Left cardiac atrium (tissue), 4 donors: ENCODE measurements around the gene C1QTNF7. TPM values are rescaled to one million over a fixed set of nuclear protein-coding genes. Genes with fewer than 3 reads are reported as not detected.

Experiments
- ATAC-seq, 2 donors: fragments of 200-7000 bp; cut with Tn5 transposase; one replicate each; pipeline ENCODE4 v1.9.1; 2020; ENCODE audit warnings: mild to moderate bottlenecking in 2 of 2, moderate library complexity in 2 of 2
- DNase-seq: peaks from one replicate; pipeline ENCODE4 v3.0.0-alpha.2; 2020
- intact Hi-C, 2 donors: fragments of 100-400 bp; cut with DNase I; formaldehyde crosslinking; loops; one replicate each; pipeline versions ENCODE4 v1.14.1 to v1.15.1; 2022 to 2023
- total RNA-seq, 2 donors: library from RNA; stranded (reverse); fragmentation: NEBNext Ultra II Directional; extraction: Animal tissue kit (Norgen Biotek cat#: 25700); gene quantifications; one replicate each; pipeline ENCODE4 v1.2.1, GENCODE V29; 2021
- donor health status: DM: no; HTN: yes; CAD: no.
- donor health status: DM: no; HTN: yes; CAD: no; lungs with severe emphysema.
- donor health status: DM: yes; HTN: yes; CAD: no.
- donor health status: Dilated cardiomyopathy.

C1QTNF7 gene
- total RNA-seq, 2 donors from 2014 or later: 1.9 to 7.4 TPM

DNA sequence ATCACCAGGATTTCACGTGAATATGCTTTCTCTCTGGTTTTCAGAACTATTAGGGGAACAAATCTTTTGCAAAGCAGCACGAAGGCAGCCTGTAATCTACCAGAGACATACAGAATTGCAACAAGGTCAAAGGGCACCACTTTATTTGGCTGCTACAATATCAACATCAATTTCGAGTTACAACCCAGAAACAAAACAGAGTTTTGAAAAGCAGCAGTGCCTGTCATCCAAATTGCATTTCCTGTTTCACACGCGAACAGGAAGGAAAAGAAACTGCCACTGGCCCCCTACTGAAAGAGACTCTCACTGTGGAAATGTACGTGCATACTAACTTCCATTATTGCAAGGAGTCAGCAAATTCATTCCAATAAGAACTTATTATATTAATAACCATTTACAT lies 17.1 kb upstream of the C1QTNF7 start:
- intact Hi-C loops: no loop called here
- DNase-seq (no peak), ATAC-seq (no peak)

DNA sequence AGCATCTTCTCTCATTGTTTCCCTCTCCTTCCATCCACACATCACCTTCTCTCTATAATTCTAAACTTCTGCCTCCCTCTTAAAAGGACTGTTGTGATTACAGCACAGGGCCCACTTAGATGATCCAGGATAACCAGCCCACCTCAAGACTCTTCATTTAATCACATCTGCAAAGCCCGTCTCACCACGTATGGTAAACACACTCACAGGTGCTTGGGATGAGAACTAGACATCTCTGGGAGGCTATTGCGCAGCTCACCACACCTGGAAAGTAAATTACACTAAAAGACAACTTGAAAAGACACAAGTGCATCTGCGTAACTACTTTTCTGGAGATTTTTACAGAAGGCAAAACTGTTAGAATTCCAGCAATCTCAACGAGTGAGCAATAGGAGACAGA lies 15.4 kb upstream of the C1QTNF7 start:
- DNase-seq (no peak), ATAC-seq (no peak)
- intact Hi-C loops: no loop called here

DNA sequence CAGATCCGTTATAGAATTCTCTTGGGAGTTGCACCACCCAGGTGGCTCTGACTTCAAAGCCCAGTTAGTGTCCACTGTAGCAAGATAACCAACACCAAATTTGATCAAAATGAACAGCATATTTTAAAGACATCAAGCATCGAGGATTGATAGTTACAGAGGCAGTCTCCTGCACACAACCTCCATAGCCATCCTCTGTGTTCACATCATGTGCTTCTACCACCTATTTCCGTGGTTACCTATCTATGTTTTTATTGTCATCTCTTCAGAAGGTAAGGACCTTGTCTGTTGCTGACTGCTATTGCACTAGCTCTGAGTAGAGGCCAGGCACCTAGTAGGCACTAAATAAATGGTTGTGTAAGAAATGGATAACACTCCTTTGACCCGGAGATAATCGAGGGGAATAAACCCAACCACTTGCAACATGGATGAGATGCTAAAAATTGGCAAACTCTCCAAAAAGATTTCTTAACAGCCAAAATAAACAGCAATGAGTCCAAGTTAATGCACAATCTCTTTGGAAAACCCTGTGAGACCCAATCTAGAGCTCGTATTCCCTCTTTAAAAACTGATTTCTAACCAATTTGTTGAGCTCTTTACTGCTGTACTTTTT lies 14.7 kb upstream of the C1QTNF7 start:
- intact Hi-C loops: no loop called here
- no peak for DNase-seq
- ATAC-seq: no peak

DNA sequence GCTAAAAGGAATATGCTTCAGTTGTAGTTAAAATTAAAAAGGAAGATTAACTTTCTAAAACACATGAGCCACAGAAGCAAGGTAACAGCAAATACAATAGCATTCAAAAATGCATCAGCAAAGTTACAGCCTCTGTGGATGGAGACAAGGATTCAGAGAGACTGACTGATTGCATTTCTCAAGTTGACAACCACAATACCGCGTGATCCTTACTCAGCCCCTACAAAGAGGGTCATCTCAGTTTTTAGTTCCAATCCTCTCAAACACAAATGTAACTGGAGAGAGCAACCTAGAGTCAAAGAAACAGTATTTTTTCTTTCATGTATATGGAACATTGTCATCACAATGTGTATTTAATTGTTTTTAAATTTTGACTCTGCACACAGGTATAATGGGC lies 14.2 kb upstream of the C1QTNF7 start:
- ATAC-seq: no peak
- intact Hi-C loops: no loop called here
- DNase-seq: no peak

DNA sequence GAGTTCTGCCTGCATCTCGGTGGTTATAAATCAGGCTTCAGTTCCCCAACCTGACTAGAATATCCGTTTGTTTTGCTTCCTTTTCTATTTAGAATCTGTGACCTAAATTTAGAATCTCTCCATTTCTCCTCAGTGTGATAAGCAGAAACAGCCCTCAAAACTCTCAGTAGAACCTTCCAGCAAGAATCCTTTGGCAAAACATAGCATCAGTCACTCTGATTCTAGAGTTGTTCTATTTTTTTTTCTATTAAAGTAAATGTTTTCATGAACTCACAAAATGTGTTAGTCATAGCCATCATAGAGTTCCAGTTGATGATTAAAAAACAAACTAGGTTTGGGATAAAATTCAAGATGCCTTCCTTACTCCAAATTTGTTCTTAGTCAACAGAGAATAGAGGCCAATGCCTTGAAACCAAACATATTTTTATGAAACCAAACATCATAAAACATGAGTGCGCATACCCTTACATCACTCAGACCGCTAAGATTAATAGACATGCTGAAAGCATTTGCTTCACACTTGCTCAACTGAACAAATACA lies 13.2 kb upstream of the C1QTNF7 start:
- DNase-seq (no peak), ATAC-seq (peak; percentile 69 to 85)
- intact Hi-C loops: no loop called here

DNA sequence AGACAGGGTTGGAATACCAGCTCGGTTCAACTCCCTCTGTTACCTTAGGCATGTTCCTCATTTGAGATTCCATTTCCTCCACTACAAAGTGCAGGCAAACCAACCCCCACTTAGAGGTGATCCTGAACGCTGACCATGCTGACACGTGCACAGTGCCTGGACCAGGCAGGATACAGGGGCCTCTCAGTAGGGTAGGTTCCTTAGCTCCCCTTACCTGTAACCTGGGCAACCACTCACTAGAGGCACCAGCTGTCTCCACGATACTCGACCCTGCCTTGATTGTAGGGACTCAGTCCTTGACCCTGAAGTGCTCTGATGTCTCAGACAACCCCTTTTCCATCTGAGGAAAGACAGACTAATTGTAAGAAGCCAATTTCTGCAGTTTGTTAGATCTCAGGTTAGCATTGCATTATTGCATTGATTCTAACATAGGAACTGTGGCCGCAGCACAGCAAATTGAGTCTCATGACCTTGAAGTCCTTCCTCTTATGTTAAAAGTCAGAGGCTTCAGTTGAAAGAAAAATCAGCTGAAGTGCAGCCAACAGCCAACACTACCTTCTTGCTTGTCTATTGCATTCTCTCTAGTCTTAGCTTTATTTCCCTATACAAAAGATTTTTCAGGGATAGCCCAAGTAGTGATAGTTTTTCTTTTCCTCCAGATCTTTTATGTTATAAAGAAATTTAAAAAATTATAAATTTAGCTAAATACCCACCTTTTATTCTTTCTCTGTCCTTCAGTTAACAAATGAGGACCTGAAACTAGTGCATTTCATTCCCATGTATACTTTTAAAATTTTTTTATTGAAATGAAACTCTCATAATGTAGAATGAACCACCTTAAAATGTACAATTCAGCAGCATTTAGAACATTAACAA lies 11.2 kb upstream of the C1QTNF7 start:
- DNase-seq: no peak
- intact Hi-C loops: no loop called here
- no peak for ATAC-seq

DNA sequence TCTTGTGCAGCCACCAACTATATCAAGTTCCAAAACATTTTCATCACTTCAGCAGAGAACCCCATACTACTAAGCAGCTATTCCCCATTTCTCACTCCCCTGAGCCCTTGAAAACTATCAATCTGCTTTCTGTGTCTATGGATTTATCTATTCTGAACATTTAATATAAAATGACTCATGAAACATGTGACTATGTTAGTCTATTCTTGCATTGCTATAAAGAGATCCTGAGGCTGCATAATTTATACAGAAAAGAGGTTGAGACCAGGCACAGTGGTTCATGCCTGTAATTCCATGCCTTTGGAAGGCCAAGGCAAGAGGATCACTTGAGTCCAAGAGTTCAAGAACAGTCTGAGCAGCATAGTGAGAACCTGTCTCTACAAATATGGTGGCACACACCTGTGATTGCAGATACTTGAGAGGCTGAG lies 10.6 kb upstream of the C1QTNF7 start:
- ATAC-seq (no peak), DNase-seq (no peak)
- intact Hi-C loops: no loop called here

DNA sequence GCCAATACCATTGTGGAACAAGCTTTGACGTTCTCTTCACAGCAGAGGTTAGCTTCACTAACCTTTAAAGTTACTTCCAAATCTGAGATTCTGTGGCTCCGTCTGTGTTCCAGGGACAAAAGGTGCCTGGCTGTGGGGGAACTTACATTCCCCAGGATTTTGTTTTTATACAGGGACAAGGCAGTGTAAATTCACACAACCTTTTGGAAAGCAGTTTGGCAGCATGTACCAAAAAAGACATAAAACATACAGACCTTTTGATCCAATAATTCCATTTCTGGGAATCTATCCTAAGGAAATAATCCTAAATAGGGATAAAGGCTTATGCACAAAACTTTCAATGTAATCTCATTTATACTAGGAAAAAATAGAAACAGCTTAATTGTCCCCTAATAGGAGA lies 8.9 kb upstream of the C1QTNF7 start:
- no peak for ATAC-seq
- DNase-seq: no peak
- intact Hi-C loops: no loop called here

DNA sequence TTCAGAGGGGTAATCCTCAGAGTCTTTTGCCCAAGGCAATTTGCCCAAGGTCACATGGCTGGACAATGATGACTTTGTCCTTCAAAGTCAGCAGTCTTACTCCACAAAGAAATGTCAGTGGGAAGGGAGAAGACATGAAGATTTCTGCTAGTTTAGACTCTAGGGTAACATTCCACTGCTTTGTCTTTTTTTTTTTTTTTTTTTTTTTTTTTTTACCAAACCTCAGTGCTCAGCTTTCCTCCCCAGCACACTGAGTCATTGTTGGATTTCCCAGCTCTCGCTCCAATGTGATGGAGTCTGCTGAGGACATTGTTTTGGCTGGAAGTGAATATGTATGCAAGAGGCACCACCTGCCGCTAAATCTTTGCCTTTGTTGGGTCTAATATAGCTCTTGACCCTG lies 7.2 kb upstream of the C1QTNF7 start:
- intact Hi-C loops: no loop called here
- no peak for DNase-seq
- peak in 1 of 2 donors; percentile 68 for ATAC-seq

DNA sequence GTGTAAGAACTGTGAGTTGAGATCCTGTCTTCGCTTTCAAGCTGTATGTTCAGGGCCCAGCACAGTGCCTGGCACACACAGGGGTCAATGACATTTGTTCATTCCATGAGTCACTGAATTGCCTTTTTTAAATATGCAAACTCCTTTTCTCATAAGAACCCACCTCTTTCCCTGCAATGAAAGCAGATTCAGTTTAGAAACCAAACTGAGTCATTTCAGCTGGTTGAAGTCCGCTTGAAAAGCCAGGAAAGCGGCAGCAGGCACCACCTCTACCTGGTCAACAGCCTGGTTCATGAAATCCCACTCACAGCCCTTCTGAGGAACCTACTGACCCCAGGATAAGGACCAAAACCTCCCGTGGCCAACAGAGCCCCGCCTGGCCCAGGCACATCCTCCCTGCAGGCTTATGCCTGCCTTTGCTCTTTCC lies 4.5 kb upstream of the C1QTNF7 start:
- intact Hi-C loops: no loop called here
- ATAC-seq: no peak
- DNase-seq: no peak

DNA sequence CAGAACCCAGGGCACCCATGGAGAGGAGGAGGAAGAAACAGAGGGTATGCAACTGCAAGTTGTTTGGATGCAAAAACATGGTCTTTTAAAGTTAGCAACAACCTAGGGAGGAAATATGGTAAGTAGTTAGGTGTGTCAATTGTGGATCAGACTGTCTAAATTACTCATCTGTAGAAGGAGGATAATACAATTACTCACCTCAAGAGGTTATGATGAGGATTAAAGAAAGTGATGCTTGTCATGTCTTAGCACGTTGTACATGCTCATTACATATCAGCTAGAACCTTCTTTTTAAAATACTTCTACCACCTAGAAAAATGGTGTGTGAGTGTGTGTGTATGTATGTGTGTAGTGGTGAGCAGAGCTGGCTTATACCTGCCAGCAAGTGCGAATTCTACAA lies 2.3 kb upstream of the C1QTNF7 start:
- ATAC-seq: no peak
- DNase-seq: no peak
- intact Hi-C loops: no loop called here

DNA sequence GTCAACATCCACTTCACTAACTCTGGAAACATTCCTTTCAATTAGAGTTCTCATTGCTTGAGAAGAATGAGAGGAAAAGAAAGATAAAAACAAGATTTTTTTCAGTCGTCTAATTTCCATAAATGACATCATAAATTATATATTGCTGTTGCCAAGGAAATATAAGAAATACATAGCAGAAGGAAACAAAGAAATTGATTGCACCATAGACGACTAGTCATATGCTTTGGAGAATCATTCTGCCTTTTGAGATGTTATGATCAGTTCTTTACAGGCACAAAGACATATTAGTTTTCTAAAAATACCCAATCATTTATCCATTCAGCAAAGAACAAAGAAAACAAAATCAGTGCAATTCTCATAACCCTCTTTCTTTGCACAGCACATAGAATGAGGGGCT lies 672 bp upstream of the C1QTNF7 start:
- intact Hi-C loops: no loop called here
- ATAC-seq (no peak), DNase-seq (no peak)

DNA sequence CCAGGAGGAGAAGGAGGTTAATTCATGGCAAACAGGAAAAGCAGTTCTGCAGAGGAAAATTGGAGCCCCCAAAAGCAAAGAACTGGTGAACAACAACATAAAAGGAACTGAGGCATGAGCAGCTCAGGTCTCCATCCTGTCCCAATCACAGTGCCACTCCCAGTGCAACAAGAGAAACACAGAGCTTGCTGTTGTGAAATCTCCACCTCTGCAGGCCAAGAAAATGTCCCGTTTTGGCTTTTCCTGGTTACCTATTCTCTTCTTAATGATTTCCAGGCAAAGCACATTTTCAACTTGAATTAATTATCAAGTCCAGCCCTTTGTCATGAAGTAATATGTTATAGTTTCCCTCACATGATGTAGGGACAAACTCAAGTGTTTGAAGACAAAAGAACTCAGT lies 778 bp downstream of the C1QTNF7 start:
- DNase-seq (no peak), ATAC-seq (peak in 1 of 2 donors; percentile 34)
- intact Hi-C loops: no loop called here

DNA sequence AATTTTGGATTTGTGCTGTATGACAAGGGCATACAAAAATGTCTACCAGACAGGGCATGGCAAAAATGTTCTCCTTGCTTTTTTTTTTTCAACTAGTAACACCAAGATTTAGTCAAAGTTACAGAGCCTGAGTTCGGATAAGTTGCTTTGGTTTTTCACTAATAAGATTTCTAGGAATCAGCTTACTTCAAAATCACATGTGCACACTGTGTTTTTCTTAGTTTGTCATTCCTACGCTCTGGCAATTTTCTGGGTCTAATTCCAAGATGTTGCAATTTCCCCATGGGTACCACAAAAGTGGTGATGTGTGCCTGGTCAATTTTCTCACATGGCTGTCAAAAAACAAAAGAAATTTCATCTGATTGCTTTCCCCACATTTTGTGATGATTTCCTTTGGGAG lies 6.3 kb downstream of the C1QTNF7 start:
- intact Hi-C loops: no loop called here
- ATAC-seq (peak in 1 of 2 donors; percentile 38), DNase-seq (no peak)

DNA sequence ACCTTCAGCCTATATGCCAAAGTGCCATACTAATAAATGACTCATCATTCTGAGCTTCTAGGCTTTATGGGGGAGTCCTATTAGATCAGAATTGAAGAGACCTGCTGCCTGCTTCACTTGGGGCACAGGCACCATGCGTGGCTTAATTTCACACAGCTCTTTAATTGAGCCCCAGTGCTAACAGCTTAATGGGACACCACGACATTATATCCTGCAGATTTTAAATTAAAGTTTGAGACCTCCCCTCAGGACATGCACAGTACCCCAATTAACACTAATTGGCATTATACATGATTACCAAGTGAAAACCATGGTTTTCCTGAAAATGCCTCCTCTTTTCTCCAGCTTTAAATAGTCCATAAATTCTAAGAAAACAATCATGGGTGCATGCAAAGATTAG lies 6.8 kb downstream of the C1QTNF7 start:
- DNase-seq (no peak), ATAC-seq (no peak)
- intact Hi-C loops: no loop called here

DNA sequence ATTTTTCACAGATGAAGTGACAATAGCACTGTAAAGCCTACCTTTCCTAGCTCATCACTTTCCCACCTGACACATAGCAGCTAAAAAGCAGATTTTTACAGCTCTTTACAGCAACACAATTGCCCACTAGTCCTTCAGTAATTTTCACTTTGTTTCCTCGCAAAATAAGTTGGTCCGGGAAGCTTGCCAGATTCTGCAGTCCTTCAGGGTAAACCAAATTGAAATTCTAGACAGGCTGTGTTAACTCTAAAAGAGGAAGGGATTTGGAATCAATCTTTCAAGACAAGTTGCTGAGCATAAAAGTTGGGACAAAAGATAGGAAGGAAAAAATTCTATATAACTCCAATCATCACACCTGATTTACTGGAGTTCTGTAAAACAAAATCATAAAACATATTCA lies 8.7 kb downstream of the C1QTNF7 start:
- DNase-seq (no peak), ATAC-seq (no peak)
- intact Hi-C loops: no loop called here

DNA sequence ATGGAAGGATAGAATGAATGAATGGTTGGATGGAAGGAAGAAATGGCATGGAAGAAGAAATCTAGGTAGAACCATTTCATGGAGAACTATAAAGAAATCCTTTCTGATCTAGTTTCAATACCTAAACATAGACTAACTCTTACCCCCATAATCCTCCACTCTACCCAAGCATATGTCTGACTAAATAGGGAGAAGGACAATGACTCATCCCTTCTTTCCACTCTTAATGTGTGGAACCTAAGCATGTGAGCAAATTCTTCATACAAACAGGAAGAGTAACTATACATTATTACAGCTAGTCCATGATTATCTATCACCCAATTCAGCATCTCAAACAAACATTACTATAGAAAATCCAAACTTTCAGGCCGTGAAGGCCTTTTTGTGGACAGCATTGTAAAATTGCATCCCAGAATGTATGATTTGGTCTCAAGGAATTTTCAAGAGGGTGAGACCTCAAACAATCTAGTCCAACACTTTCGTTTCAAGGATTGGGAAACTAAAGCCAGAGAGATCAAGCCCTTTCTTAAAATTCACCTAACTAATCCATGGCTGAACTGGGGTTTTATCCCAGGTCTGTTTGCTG lies 11.2 kb downstream of the C1QTNF7 start:
- intact Hi-C loops: no loop called here
- ATAC-seq: no peak

DNA sequence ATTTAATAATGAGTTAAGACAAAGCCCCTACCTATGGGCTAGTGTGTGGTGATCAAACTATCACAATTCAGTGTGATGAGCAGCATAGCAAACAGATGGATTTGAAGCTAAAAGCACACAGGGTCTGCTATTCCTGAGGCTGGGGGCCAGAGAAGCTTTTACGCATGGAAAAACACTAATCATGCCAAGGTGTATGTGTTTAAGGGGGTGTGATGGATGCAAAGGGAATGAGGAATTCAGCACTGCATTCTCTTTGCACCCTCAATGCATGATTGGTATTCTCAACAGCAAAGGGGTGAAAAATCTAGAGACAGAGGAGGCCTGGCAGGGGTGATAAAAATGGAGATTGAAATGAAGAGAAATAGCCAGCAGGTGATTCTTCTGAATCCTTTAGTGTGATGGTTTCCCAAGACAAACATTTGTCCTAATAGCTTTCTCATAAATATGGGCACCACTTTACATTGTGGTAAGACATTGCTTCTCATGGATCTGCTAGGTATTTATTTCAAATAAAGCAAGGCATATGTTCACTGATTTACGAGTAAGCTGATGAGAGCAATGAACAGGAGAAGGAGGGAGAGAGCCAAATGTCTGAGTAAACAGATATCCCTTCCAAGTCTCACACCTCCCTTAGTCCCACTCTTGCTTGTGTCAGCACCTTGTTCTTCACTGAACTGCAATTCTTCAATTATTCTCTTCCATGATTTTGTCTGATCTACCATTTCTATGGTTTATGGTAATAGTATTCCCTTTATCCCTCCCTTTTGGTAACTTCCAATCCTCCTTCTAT lies 15.7 kb downstream of the C1QTNF7 start:
- DNase-seq (no peak), ATAC-seq (peak; percentile 47 to 74)
- intact Hi-C loops: no loop called here

More for the DNA sequence above, 11.2 kb downstream of the C1QTNF7 start:
- DNase-seq: no peak

DNA sequence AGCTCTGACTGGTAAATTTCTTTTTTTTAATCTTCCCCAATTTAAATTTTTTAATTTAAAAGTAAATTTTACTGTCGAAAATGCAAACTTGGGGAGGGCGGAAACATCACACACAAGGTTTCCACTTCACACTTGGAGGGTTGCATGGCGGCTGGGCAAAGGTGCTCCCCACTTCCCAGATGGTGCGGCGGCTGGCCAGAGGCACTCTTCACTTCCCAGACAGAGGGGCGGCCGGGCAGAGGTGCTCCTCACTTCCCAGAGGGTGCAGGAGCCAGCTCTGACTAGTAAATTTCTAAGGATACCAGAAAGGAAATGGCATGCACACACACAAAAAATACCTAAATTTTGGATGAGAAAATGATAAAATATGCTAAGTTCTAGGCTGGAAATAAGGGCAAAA lies 16.4 kb downstream of the C1QTNF7 start:
- DNase-seq (no peak), ATAC-seq (no peak)
- intact Hi-C loops: no loop called here
